Activated B cell treated with CpG ODN at 0.5 μM for 24 hours (primary cell): ENCODE measurements around the gene RTL10. TPM values are rescaled to one million over a fixed set of nuclear protein-coding genes. Genes with fewer than 3 reads are reported as not detected.

Experiments
- ATAC-seq: fragments of 200-7000 bp; cut with Tn5 transposase; one replicate; pipeline ENCODE4 v1.10.0; 2021; ENCODE audit warnings: low read depth, mild to moderate bottlenecking, moderate library complexity
- CTCF ChIA-PET: fragments of 350-600 bp; sonication (Branson Sonifier 250); formaldehyde crosslinking; loops from one replicate; lab custom pipeline; 2021; ENCODE audit warnings: antibody characterized with exemption; lab: Charles Lee
- POLR2A ChIA-PET: fragments of 350-600 bp; sonication (Branson Sonifier 250); formaldehyde crosslinking; loops from one replicate; lab custom pipeline; 2021; ENCODE audit warnings: antibody characterized with exemption; lab: Charles Lee
- DNase-seq: peaks from one replicate; pipeline ENCODE4 v3.0.0; 2022
- H3K27ac Mint-ChIP-seq: one replicate; pipeline ENCODE4 v1.8.0; 2020; ENCODE audit warnings: mixed read lengths
- H3K27me3 Mint-ChIP-seq: one replicate; pipeline ENCODE4 v1.8.0; 2021; ENCODE audit warnings: mixed read lengths
- H3K36me3 Mint-ChIP-seq: one replicate; pipeline ENCODE4 v1.8.0; 2021; ENCODE audit warnings: low read depth, mixed read lengths
- H3K4me1 Mint-ChIP-seq: one replicate; pipeline ENCODE4 v1.8.0; 2021; ENCODE audit warnings: mixed read lengths
- H3K4me3 Mint-ChIP-seq: one replicate; pipeline ENCODE4 v1.8.0; 2020; ENCODE audit warnings: mild to moderate bottlenecking, mixed read lengths
- H3K9me3 Mint-ChIP-seq: one replicate; pipeline ENCODE4 v1.8.0; 2020; ENCODE audit warnings: mixed read lengths
- CTCF ChIP-seq: fragments of 200-600 bp; IDR thresholded peaks from one replicate; pipeline ENCODE4 v1.8.0; 2022; ENCODE audit warnings: antibody characterized with exemption, mild to moderate bottlenecking
- intact Hi-C: fragments of 100-400 bp; cut with micrococcal nuclease; formaldehyde crosslinking; loops from one replicate; pipeline ENCODE4 v1.15.1; 2024
- total RNA-seq: library from RNA; stranded (reverse); gene quantifications from 2 replicates; pipeline ENCODE4 v1.2.3, GENCODE V29; 2022

RTL10 gene
- total RNA-seq, 1 donor from 2014 or later: 12.1 TPM

- H3K36me3 Mint-ChIP-seq: no peaks in the 10 kb centered on the region
- DNase-seq: no peak
- H3K4me3 Mint-ChIP-seq: no peak overlapping the region
- H3K27ac Mint-ChIP-seq: no peak overlapping the region
- ATAC-seq: no peak
- H3K27me3 Mint-ChIP-seq: no peaks in the 10 kb centered on the region
- POLR2A ChIA-PET: no interaction called here
- H3K9me3 Mint-ChIP-seq: no peaks in the 10 kb centered on the region
- TF ChIP-seq CTCF: no peak
- CTCF ChIA-PET: no interaction called here
- intact Hi-C loops: no loop called here
- no peaks in the 10 kb centered on the region for H3K4me1 Mint-ChIP-seq
Measured at GRCh38 chr22:19874307-19875060, 19.8 kb upstream of the RTL10 start.

GRCh38 chr22:19873960-19874306 is 19.3 kb upstream of the RTL10 start:
- H3K27ac Mint-ChIP-seq: no peak overlapping the region
- TF ChIP-seq CTCF: no peak
- no peak for ATAC-seq
- no peak for DNase-seq
- H3K9me3 Mint-ChIP-seq: no peaks in the 10 kb centered on the region
- no peaks in the 10 kb centered on the region for H3K4me1 Mint-ChIP-seq
- POLR2A ChIA-PET: no interaction called here
- CTCF ChIA-PET: no interaction called here
- H3K27me3 Mint-ChIP-seq: no peaks in the 10 kb centered on the region
- no peaks in the 10 kb centered on the region for H3K36me3 Mint-ChIP-seq
- intact Hi-C loops: no loop called here
- no peak overlapping the region for H3K4me3 Mint-ChIP-seq

GRCh38 chr22:19873138-19873959 is 18.7 kb upstream of the RTL10 start:
- H3K9me3 Mint-ChIP-seq: no peaks in the 10 kb centered on the region
- CTCF ChIA-PET: no interaction called here
- no peaks in the 10 kb centered on the region for H3K27me3 Mint-ChIP-seq
- DNase-seq (no peak), ATAC-seq (no peak)
- H3K4me3 Mint-ChIP-seq: no peak overlapping the region
- intact Hi-C loops: no loop called here
- POLR2A ChIA-PET: no interaction called here
- no peak for TF ChIP-seq CTCF
- no peak overlapping the region for H3K27ac Mint-ChIP-seq
- no peaks in the 10 kb centered on the region for H3K36me3 Mint-ChIP-seq
- H3K4me1 Mint-ChIP-seq: no peaks in the 10 kb centered on the region

- DNase-seq: no peak
- intact Hi-C loops: no loop called here
- no peak for ATAC-seq
- CTCF ChIA-PET: no interaction called here
- Mint-ChIP-seq H3K9me3 (no peaks in the 10 kb centered on the region), H3K36me3 (no peaks in the 10 kb centered on the region), H3K4me1 (no peaks in the 10 kb centered on the region), H3K27ac (no peak overlapping the region), H3K27me3 (no peaks in the 10 kb centered on the region), H3K4me3 (no peak overlapping the region)
- TF ChIP-seq CTCF: no peak
- POLR2A ChIA-PET: no interaction called here
Measured at GRCh38 chr22:19872779-19873137, 18.1 kb upstream of the RTL10 start.
